Glutamatergic neuron (in vitro differentiated cells): ENCODE measurements around the gene RNF220. TPM values are rescaled to one million over a fixed set of nuclear protein-coding genes. Genes with fewer than 3 reads are reported as not detected.

Experiments used
- DNase-seq: peaks from one replicate; pipeline ENCODE4 v3.0.0; 2022
- H3K27ac Mint-ChIP-seq: one replicate; pipeline ENCODE4 v1.8.0; 2020; ENCODE audit warnings: mild to moderate bottlenecking, mixed read lengths, inconsistent platforms; ENCODE audit not compliant: unreplicated experiment
- H3K27me3 Mint-ChIP-seq: one replicate; pipeline ENCODE4 v1.8.0; 2020; ENCODE audit warnings: mild to moderate bottlenecking, moderate library complexity, mixed read lengths, inconsistent platforms; ENCODE audit not compliant: unreplicated experiment
- H3K36me3 Mint-ChIP-seq: one replicate; pipeline ENCODE4 v1.8.0; 2020; ENCODE audit warnings: mild to moderate bottlenecking, mixed read lengths, inconsistent platforms; ENCODE audit not compliant: unreplicated experiment
- H3K4me1 Mint-ChIP-seq: one replicate; pipeline ENCODE4 v1.8.0; 2020; ENCODE audit warnings: mild to moderate bottlenecking, low read depth, mixed read lengths, inconsistent platforms; ENCODE audit not compliant: unreplicated experiment
- H3K4me3 Mint-ChIP-seq: one replicate; pipeline ENCODE4 v1.8.0; 2020; ENCODE audit warnings: mild to moderate bottlenecking, mixed read lengths, inconsistent platforms; ENCODE audit not compliant: unreplicated experiment
- H3K9me3 Mint-ChIP-seq: one replicate; pipeline ENCODE4 v1.8.0; 2020; ENCODE audit warnings: mild to moderate bottlenecking, moderate library complexity, mixed read lengths, inconsistent platforms; ENCODE audit not compliant: unreplicated experiment
- CTCF ChIP-seq: fragments of 200-600 bp; sonication (generic); IDR thresholded peaks from one replicate; pipeline ENCODE4 v1.5.0; 2021; ENCODE audit not compliant: partially characterized antibody, unreplicated experiment
- total RNA-seq: library from RNA; stranded (reverse); fragmentation: NEBNext Ultra II Directional; extraction: Animal tissue kit (Norgen Biotek cat#: 25700); gene quantifications from one replicate; pipeline ENCODE4 v1.2.1, GENCODE V29; 2021; ENCODE audit not compliant: unreplicated experiment

RNF220 gene
- total RNA-seq, 1 donor from 2014 or later: 99.4 TPM

- H3K4me3 Mint-ChIP-seq: no peak overlapping the region
- no peak overlapping the region for H3K27ac Mint-ChIP-seq
- DNase-seq: no peak
- H3K4me1 Mint-ChIP-seq: no peaks in the 10 kb centered on the region
- no peak for TF ChIP-seq CTCF
- no peaks in the 10 kb centered on the region for H3K36me3 Mint-ChIP-seq
- H3K9me3 Mint-ChIP-seq: no peaks in the 10 kb centered on the region
- H3K27me3 Mint-ChIP-seq: peaks cover 6% of the 10 kb centered on the region
These were observed 180.4 kb downstream of the RNF220 start for GRCh38 chr1:44585315-44585920.

DNA sequence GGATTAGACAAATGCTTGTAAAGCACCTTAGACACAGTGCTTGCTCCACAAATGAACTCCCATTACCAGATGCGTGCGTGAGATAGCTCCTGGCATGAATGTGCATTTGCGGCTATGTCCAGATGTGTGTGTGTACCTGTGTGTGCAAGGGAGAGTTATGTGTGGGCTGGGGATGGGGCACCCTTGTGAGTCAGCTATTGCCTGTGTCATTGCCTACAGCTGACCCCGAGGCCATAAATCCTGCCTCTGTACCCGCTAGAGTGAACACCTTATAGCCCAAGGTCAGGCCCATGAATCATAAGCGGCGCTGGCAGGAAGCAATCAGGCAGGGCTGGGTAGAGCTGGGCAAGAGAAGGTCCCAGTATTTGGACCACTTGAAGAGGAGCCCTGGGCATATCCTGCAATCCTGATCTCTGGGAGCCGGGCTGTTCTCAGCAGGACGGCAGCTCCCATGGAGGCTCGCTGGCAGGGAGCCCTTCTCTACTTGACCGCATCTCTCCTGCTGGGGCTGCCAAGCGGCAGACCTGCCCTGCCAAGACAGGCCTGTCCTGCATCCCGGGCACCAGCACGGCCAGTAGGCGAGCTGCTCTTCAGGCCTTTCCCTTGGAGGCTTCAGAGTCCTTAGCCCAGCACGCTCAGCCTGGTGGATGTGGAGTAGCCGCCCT is 182.9 kb downstream of the RNF220 start:
- Mint-ChIP-seq H3K4me1 (no peaks in the 10 kb centered on the region), H3K27ac (no peak overlapping the region), H3K9me3 (no peaks in the 10 kb centered on the region), H3K4me3 (no peak overlapping the region), H3K36me3 (no peaks in the 10 kb centered on the region), H3K27me3 (peaks cover 6% of the 10 kb centered on the region)
- TF ChIP-seq CTCF: no peak
- no peak for DNase-seq

- Mint-ChIP-seq H3K27ac (no peak overlapping the region), H3K36me3 (no peaks in the 10 kb centered on the region), H3K4me1 (no peaks in the 10 kb centered on the region), H3K27me3 (peaks cover 6% of the 10 kb centered on the region), H3K4me3 (no peak overlapping the region), H3K9me3 (no peaks in the 10 kb centered on the region)
- TF ChIP-seq CTCF: no peak
- no peak for DNase-seq
These were observed 183.6 kb downstream of the RNF220 start for GRCh38 chr1:44588551-44589210.

DNA sequence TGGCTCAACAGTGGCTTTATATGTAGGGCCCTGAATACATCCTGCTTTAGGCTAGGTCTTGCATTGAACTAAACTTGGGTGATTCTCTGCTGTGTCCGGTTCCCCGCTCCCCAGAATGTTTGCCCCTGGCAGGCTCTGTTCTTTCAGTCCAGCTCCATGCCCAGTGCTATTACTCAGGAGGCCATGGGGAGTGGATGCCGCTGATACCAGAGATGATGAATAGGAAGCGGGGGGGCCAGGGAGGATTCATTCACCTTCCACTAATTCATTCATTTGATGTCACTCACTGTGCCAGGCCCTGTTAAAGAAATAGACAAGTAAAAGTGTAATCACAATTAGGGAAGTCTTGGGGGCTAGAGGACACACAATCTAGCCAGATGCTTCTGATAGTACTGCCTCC is 185.4 kb downstream of the RNF220 start:
- H3K36me3 Mint-ChIP-seq: no peaks in the 10 kb centered on the region
- H3K27me3 Mint-ChIP-seq: peaks cover 6% of the 10 kb centered on the region
- no peak overlapping the region for H3K27ac Mint-ChIP-seq
- DNase-seq: no peak
- TF ChIP-seq CTCF: no peak
- no peaks in the 10 kb centered on the region for H3K4me1 Mint-ChIP-seq
- no peak overlapping the region for H3K4me3 Mint-ChIP-seq
- H3K9me3 Mint-ChIP-seq: no peaks in the 10 kb centered on the region

DNA sequence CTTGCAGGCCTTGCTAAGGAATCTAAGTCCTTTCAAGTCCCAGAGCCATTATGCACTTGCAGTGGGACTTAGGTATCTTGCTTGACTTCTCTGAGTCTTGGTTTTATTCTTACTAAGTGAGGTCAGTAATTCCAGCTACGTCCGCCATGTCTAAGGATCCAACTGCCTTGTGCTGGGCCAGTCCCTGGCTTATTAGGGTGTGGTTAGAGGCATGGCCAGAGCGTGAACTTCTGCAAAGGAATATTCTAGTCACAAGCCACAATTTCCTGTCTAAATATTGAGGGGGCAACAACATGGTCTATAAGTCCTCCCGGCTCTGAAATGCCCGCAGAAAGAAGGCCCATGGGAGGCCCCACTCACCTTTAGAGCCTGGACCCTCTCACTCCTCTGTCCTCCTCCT is 186.3 kb downstream of the RNF220 start:
- H3K27ac Mint-ChIP-seq: no peak overlapping the region
- no peak for TF ChIP-seq CTCF
- no peak for DNase-seq
- H3K36me3 Mint-ChIP-seq: no peaks in the 10 kb centered on the region
- no peaks in the 10 kb centered on the region for H3K4me1 Mint-ChIP-seq
- H3K27me3 Mint-ChIP-seq: peaks cover 6% of the 10 kb centered on the region
- no peak overlapping the region for H3K4me3 Mint-ChIP-seq
- no peaks in the 10 kb centered on the region for H3K9me3 Mint-ChIP-seq
